Measurements from ENCODE around the gene MRPL23. TPM values are rescaled to one million over a fixed set of nuclear protein-coding genes. Genes with fewer than 3 reads are reported as not detected.

Gene MRPL23
- polyA plus RNA-seq, 1 donor (not counting 4 experiments of a cell fraction or from before 2014, with no cell fraction given): 68.2 TPM

DNA sequence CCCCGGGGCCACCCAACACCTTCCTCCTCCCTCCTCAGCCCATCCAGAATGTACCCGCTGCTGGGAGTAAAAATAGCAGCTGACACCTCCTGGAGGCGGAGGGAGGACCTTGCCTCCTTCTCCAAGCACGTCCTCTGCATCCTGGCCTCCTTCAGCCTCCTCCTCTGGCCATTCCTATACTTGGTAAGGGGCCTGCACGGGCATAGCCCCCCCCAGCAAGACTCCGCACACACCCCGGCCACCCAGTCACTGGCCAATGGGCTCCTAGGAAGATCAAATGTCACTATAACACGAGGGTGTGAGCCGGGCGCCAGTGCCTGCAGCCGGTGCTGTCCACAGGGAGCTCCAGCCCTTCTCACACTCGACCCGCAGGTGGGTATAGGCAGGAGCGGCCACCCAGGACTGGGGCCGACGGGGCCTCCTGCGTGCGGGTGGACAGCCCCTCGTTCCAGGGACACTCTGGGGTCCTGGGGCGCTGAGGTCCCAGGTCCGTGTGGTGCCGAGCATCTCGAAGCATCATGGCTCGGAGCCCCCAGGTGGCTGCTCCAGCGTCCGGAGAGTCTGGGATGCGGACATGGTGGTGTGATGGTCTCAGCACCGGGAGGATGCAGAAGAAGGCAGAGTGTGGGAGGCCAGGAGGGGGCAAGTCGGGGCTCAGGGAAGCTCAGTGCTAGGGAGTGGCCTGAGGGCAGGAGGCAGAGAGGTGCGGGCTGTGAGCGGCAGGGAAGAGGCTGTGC is 27.6 kb upstream of the MRPL23 start, which contains the start of gene TNNT3:
Gene TNNT3 (plus strand): TSS at position 313 of the 737 bp plus-strand sequence. CDS start 3,172 bp downstream, outside the sequence.
- Histone ChIP-seq H3K79me2 (ENCODE audit: control insufficient read depth, insufficient read depth, low read length) (no peaks in the 10 kb centered on the region), H3K4me3 (ENCODE audit: control insufficient read depth in 2 of 3, extremely low read depth in 1 of 3, insufficient read depth in 2 of 3, low read depth in 1 of 3, low read length in 3 of 3) (no peak within 1 kb of the TSS), H3K9me3 (ENCODE audit: control insufficient read depth, low read depth, low read length) (no peaks in the 10 kb centered on the region), H3K36me3 (ENCODE audit: control insufficient read depth in 2 of 2, extremely low read depth in 1 of 2, insufficient read depth in 2 of 2, low read length in 2 of 2) (no peaks in the 10 kb centered on the region), H3K27me3 (ENCODE audit: control insufficient read depth, extremely low read depth, insufficient read depth, low read length) (peaks cover 14% of the 10 kb centered on the region), H2AFZ (ENCODE audit: control insufficient read depth, low read length) (no peak within 1 kb of the TSS), H3K27ac (ENCODE audit: control insufficient read depth, insufficient read depth, low read length) (no peak within 1 kb of the TSS), H3K9me1 (ENCODE audit: control insufficient read depth, extremely low read depth, insufficient read depth, low read length) (no peaks in the 10 kb centered on the region), H3K9ac (ENCODE audit: control insufficient read depth, extremely low read depth, insufficient read depth, low read length) (no peak within 1 kb of the TSS), H4K20me1 (ENCODE audit: control insufficient read depth, extremely low read depth, insufficient read depth, low read length) (no peaks in the 10 kb centered on the region), H3K4me1 (ENCODE audit: control insufficient read depth, extremely low read depth, insufficient read depth, low read length) (peaks cover 2% of the 10 kb centered on the region), H3K4me2 (ENCODE audit: control insufficient read depth, extremely low read depth, insufficient read depth, low read depth, low read length) (no peak within 1 kb of the TSS)
- no peak for DNase-seq (ENCODE audit: low read depth, low spot score)
- no peak for TF ChIP-seq EZH2 (IDR thresholded peaks at IDR 0.05; ENCODE audit: low read length)
- TF ChIP-seq, protein P1, sequence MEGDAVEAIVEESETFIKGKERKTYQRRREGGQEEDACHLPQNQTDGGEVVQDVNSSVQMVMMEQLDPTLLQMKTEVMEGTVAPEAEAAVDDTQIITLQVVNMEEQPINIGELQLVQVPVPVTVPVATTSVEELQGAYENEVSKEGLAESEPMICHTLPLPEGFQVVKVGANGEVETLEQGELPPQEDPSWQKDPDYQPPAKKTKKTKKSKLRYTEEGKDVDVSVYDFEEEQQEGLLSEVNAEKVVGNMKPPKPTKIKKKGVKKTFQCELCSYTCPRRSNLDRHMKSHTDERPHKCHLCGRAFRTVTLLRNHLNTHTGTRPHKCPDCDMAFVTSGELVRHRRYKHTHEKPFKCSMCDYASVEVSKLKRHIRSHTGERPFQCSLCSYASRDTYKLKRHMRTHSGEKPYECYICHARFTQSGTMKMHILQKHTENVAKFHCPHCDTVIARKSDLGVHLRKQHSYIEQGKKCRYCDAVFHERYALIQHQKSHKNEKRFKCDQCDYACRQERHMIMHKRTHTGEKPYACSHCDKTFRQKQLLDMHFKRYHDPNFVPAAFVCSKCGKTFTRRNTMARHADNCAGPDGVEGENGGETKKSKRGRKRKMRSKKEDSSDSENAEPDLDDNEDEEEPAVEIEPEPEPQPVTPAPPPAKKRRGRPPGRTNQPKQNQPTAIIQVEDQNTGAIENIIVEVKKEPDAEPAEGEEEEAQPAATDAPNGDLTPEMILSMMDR (optimal IDR thresholded peaks at IDR 0.05 in 1 of 3, IDR thresholded peaks at IDR 0.05 in 1 of 3, conservative IDR thresholded peaks at IDR 0.05 in 1 of 3; ENCODE audit: extremely low read depth in 1 of 3, insufficient read depth in 2 of 3, low read length in 3 of 3): peak in 1 of 3 experiments; percentile 8
- FAIRE-seq: no peak
- dilution Hi-C loops (cut with MboI; ENCODE audit: extremely low pct_ligation_motif_present, low sequenced_read_pairs): no loop called here

- dilution Hi-C loops (cut with MboI; ENCODE audit: extremely low pct_ligation_motif_present, low sequenced_read_pairs): no loop called here
- Histone ChIP-seq H3K4me2 (ENCODE audit: control insufficient read depth, extremely low read depth, insufficient read depth, low read depth, low read length) (no peak overlapping the region), H3K4me1 (ENCODE audit: control insufficient read depth, extremely low read depth, insufficient read depth, low read length) (peaks cover 5% of the 10 kb centered on the region), H3K9me3 (ENCODE audit: control insufficient read depth, low read depth, low read length) (no peaks in the 10 kb centered on the region), H2AFZ (ENCODE audit: control insufficient read depth, low read length) (no peak overlapping the region), H3K79me2 (ENCODE audit: control insufficient read depth, insufficient read depth, low read length) (no peaks in the 10 kb centered on the region), H3K9me1 (ENCODE audit: control insufficient read depth, extremely low read depth, insufficient read depth, low read length) (no peaks in the 10 kb centered on the region), H3K27ac (ENCODE audit: control insufficient read depth, insufficient read depth, low read length) (no peak overlapping the region), H3K27me3 (ENCODE audit: control insufficient read depth, extremely low read depth, insufficient read depth, low read length) (peaks cover 14% of the 10 kb centered on the region), H3K36me3 (ENCODE audit: control insufficient read depth in 2 of 2, extremely low read depth in 1 of 2, insufficient read depth in 2 of 2, low read length in 2 of 2) (no peaks in the 10 kb centered on the region), H3K4me3 (ENCODE audit: control insufficient read depth in 2 of 3, extremely low read depth in 1 of 3, insufficient read depth in 2 of 3, low read depth in 1 of 3, low read length in 3 of 3) (no peak overlapping the region), H3K9ac (ENCODE audit: control insufficient read depth, extremely low read depth, insufficient read depth, low read length) (no peak overlapping the region), H4K20me1 (ENCODE audit: control insufficient read depth, extremely low read depth, insufficient read depth, low read length) (no peaks in the 10 kb centered on the region)
- no peak for DNase-seq (ENCODE audit: low read depth, low spot score)
- no peak for FAIRE-seq
- TF ChIP-seq, protein P1 (optimal IDR thresholded peaks at IDR 0.05 in 1 of 3, IDR thresholded peaks at IDR 0.05 in 1 of 3, conservative IDR thresholded peaks at IDR 0.05 in 1 of 3; ENCODE audit: extremely low read depth in 1 of 3, insufficient read depth in 2 of 3, low read length in 3 of 3): no peak
- no peak for TF ChIP-seq EZH2 (IDR thresholded peaks at IDR 0.05; ENCODE audit: low read length)
Observed at GRCh38 chr11:1920128-1920908, 26.8 kb upstream of the MRPL23 start.

Data from keratinocyte (primary cell).